Mesothelial cell of epicardium (in vitro differentiated cells): ENCODE measurements around the gene ASNS. TPM values are rescaled to one million over a fixed set of nuclear protein-coding genes. Genes with fewer than 3 reads are reported as not detected.
A peak's percentile ranks its signal among the peaks of the same experiment; 100 is the strongest.

ENCODE experiments used
- DNase-seq, 2 experiments: peaks; one replicate each; pipeline ENCODE4 v3.0.0; 2021; ENCODE audit warnings: low spot score in 2 of 2; ENCODE audit not compliant: unreplicated experiment in 2 of 2
- H3K27ac Mint-ChIP-seq: 2 replicates; pipeline ENCODE4 v1.8.0; 2021; ENCODE audit warnings: mixed read lengths
- H3K27me3 Mint-ChIP-seq: 2 replicates; pipeline ENCODE4 v1.8.0; 2021; ENCODE audit warnings: low read depth, mixed read lengths
- H3K36me3 Mint-ChIP-seq: 2 replicates; pipeline ENCODE4 v1.8.0; 2021; ENCODE audit warnings: mixed read lengths
- H3K4me1 Mint-ChIP-seq: 2 replicates; pipeline ENCODE4 v1.8.0; 2021; ENCODE audit warnings: mixed read lengths
- H3K4me3 Mint-ChIP-seq: 2 replicates; pipeline ENCODE4 v1.8.0; 2021; ENCODE audit warnings: mild to moderate bottlenecking, moderate library complexity, mixed read lengths
- H3K9me3 Mint-ChIP-seq: 2 replicates; pipeline ENCODE4 v1.8.0; 2021; ENCODE audit warnings: mixed read lengths
- CTCF ChIP-seq: fragments of 200-600 bp; sonication (generic); IDR thresholded peaks from one replicate; pipeline ENCODE4 v1.5.0; 2021; ENCODE audit warnings: antibody characterized with exemption; ENCODE audit not compliant: unreplicated experiment
- total RNA-seq: library from RNA; stranded (reverse); gene quantifications from 3 replicates; pipeline ENCODE4 v1.2.1, GENCODE V29; 2021

ASNS gene
- total RNA-seq, 1 donor from 2014 or later, result 26.8 TPM

GRCh38 chr7:97871659-97872024 is 566 bp downstream of the ASNS start:
- Mint-ChIP-seq H3K27me3 (peaks cover 22% of the 10 kb centered on the region), H3K4me1 (peaks cover 8% of the 10 kb centered on the region), H3K27ac (peak overlapping the region; percentile 72), H3K4me3 (peak overlapping the region; percentile 79), H3K9me3 (no peaks in the 10 kb centered on the region), H3K36me3 (no peaks in the 10 kb centered on the region)
- DNase-seq, result no peak
- no peak for TF ChIP-seq CTCF

- no peak for TF ChIP-seq CTCF
- no peak overlapping the region for H3K27ac Mint-ChIP-seq
- no peak overlapping the region for H3K4me3 Mint-ChIP-seq
- no peaks in the 10 kb centered on the region for H3K9me3 Mint-ChIP-seq
- H3K27me3 Mint-ChIP-seq, result peaks cover 9% of the 10 kb centered on the region
- H3K4me1 Mint-ChIP-seq, result peaks cover 8% of the 10 kb centered on the region
- no peak for DNase-seq
- peaks cover 2% of the 10 kb centered on the region for H3K36me3 Mint-ChIP-seq
Measured at GRCh38 chr7:97868788-97869187, 3.4 kb downstream of the ASNS start.

- H3K4me1 Mint-ChIP-seq, result peaks cover 8% of the 10 kb centered on the region
- peaks cover 7% of the 10 kb centered on the region for H3K27me3 Mint-ChIP-seq
- H3K36me3 Mint-ChIP-seq, result peaks cover 2% of the 10 kb centered on the region
- no peak for DNase-seq
- H3K9me3 Mint-ChIP-seq, result no peaks in the 10 kb centered on the region
- no peak overlapping the region for H3K4me3 Mint-ChIP-seq
- no peak overlapping the region for H3K27ac Mint-ChIP-seq
- no peak for TF ChIP-seq CTCF
Measured at GRCh38 chr7:97868314-97868713, 3.9 kb downstream of the ASNS start.

- no peak overlapping the region for H3K27ac Mint-ChIP-seq
- H3K9me3 Mint-ChIP-seq, result no peaks in the 10 kb centered on the region
- peaks cover 4% of the 10 kb centered on the region for H3K36me3 Mint-ChIP-seq
- no peak for TF ChIP-seq CTCF
- no peaks in the 10 kb centered on the region for H3K27me3 Mint-ChIP-seq
- no peak for DNase-seq
- no peak overlapping the region for H3K4me3 Mint-ChIP-seq
- H3K4me1 Mint-ChIP-seq, result no peaks in the 10 kb centered on the region
Measured at GRCh38 chr7:97865104-97865503, 7.1 kb downstream of the ASNS start.

- Mint-ChIP-seq H3K27ac (no peak overlapping the region), H3K9me3 (no peaks in the 10 kb centered on the region), H3K27me3 (no peaks in the 10 kb centered on the region), H3K4me3 (no peak overlapping the region), H3K4me1 (no peaks in the 10 kb centered on the region), H3K36me3 (peaks cover 26% of the 10 kb centered on the region)
- no peak for DNase-seq
- no peak for TF ChIP-seq CTCF
Measured at GRCh38 chr7:97859606-97860204, 12.5 kb downstream of the ASNS start.

- peaks cover 23% of the 10 kb centered on the region for H3K36me3 Mint-ChIP-seq
- no peaks in the 10 kb centered on the region for H3K27me3 Mint-ChIP-seq
- H3K4me3 Mint-ChIP-seq, result no peak overlapping the region
- H3K4me1 Mint-ChIP-seq, result no peaks in the 10 kb centered on the region
- no peak for TF ChIP-seq CTCF
- no peak for DNase-seq
- no peak overlapping the region for H3K27ac Mint-ChIP-seq
- H3K9me3 Mint-ChIP-seq, result no peaks in the 10 kb centered on the region
Measured at GRCh38 chr7:97858221-97858620, 14.0 kb downstream of the ASNS start.
